NCI-H2171 (cell line): Measurements from ENCODE around the gene STK16.
"Not testable (repeated sequence)": the region's sequence is repeated elsewhere in the genome, so short reads cannot be mapped to it uniquely, and the experiment has no call there.

ENCODE experiments used
- DNase-seq: peaks from one replicate; lab custom pipeline; 2025; lab: John Stamatoyannopoulos, UW

Gene STK16

GRCh38 chr2:219270055-219270372, 24.7 kb downstream of the STK16 start:
- no peak for DNase-seq

- no peak for DNase-seq
These were observed 25.7 kb downstream of the STK16 start for GRCh38 chr2:219271021-219271420.

- no peak for DNase-seq
These were observed 27.1 kb downstream of the STK16 start for GRCh38 chr2:219272356-219272755.

- DNase-seq: no peak
These were observed 27.7 kb downstream of the STK16 start for GRCh38 chr2:219272995-219273394.

GRCh38 chr2:219273937-219274336, 28.7 kb downstream of the STK16 start:
- no peak for DNase-seq

- no peak for DNase-seq
These were observed 29.2 kb downstream of the STK16 start for GRCh38 chr2:219274361-219274921.

GRCh38 chr2:219277703-219278654, 32.7 kb downstream of the STK16 start:
- DNase-seq: peak; percentile 59

- DNase-seq: no peak
These were observed 33.4 kb downstream of the STK16 start for GRCh38 chr2:219278655-219279150.

- DNase-seq: peak; percentile 99
These were observed 34.1 kb downstream of the STK16 start, which contains the start of gene DNAJB2 for GRCh38 chr2:219279151-219279915. Gene DNAJB2 (plus strand): TSS chr2:219279366. CDS start chr2:219279834, 468 bp downstream.

- no peak for DNase-seq
These were observed 34.7 kb downstream of the STK16 start for GRCh38 chr2:219279916-219280516.

GRCh38 chr2:219280651-219281050, 35.4 kb downstream of the STK16 start:
- no peak for DNase-seq

- no peak for DNase-seq
These were observed 36.3 kb downstream of the STK16 start for GRCh38 chr2:219281588-219281987.

GRCh38 chr2:219282375-219282774, 37.1 kb downstream of the STK16 start:
- DNase-seq: no peak

- DNase-seq: no peak
These were observed 37.8 kb downstream of the STK16 start for GRCh38 chr2:219282943-219283581.

- no peak for DNase-seq
These were observed 39.5 kb downstream of the STK16 start for GRCh38 chr2:219284501-219285372.

GRCh38 chr2:219285373-219285735, 40.1 kb downstream of the STK16 start:
- no peak for DNase-seq

- peak; percentile 75 for DNase-seq
These were observed 40.7 kb downstream of the STK16 start for GRCh38 chr2:219285894-219286425.

- no peak for DNase-seq
These were observed 41.3 kb downstream of the STK16 start for GRCh38 chr2:219286436-219287115.

- DNase-seq: not testable (repeated sequence)
These were observed 41.8 kb downstream of the STK16 start for GRCh38 chr2:219287116-219287440.
